ENCODE data around the gene PDIA5. TPM values are rescaled to one million over a fixed set of nuclear protein-coding genes. Genes with fewer than 3 reads are reported as not detected.

The PDIA5 gene
- polyA plus RNA-seq, 1 donor (not counting 4 experiments of a cell fraction or from before 2014, with no cell fraction given): 29.8 TPM

GRCh38 chr3:123093696-123094095 lies 26.9 kb downstream of the PDIA5 start:
- Histone ChIP-seq H3K9ac (ENCODE audit: control insufficient read depth, extremely low read depth, insufficient read depth, low read length) (no peak overlapping the region), H4K20me1 (ENCODE audit: control insufficient read depth, extremely low read depth, insufficient read depth, low read length) (peaks cover 13% of the 10 kb centered on the region), H2AFZ (ENCODE audit: control insufficient read depth, low read length) (no peak overlapping the region), H3K9me1 (ENCODE audit: control insufficient read depth, extremely low read depth, insufficient read depth, low read length) (no peaks in the 10 kb centered on the region), H3K4me1 (ENCODE audit: control insufficient read depth, extremely low read depth, insufficient read depth, low read length) (no peaks in the 10 kb centered on the region), H3K4me3 (ENCODE audit: control insufficient read depth in 2 of 3, extremely low read depth in 1 of 3, insufficient read depth in 2 of 3, low read depth in 1 of 3, low read length in 3 of 3) (no peak overlapping the region), H3K27ac (ENCODE audit: control insufficient read depth, insufficient read depth, low read length) (no peak overlapping the region), H3K79me2 (ENCODE audit: control insufficient read depth, insufficient read depth, low read length) (peaks cover 46% of the 10 kb centered on the region), H3K4me2 (ENCODE audit: control insufficient read depth, extremely low read depth, insufficient read depth, low read depth, low read length) (no peak overlapping the region), H3K9me3 (ENCODE audit: control insufficient read depth, low read depth, low read length) (no peaks in the 10 kb centered on the region), H3K36me3 (ENCODE audit: control insufficient read depth in 2 of 2, extremely low read depth in 1 of 2, insufficient read depth in 2 of 2, low read length in 2 of 2) (peaks cover 28 to 55% of the 10 kb centered on the region in 2 experiments), H3K27me3 (ENCODE audit: control insufficient read depth, extremely low read depth, insufficient read depth, low read length) (no peaks in the 10 kb centered on the region)
- dilution Hi-C loops (cut with MboI; ENCODE audit: extremely low pct_ligation_motif_present, low sequenced_read_pairs): no loop called here
- no peak for DNase-seq (ENCODE audit: low read depth, low spot score)
- TF ChIP-seq CTCF (optimal IDR thresholded peaks at IDR 0.05 in 1 of 3, IDR thresholded peaks at IDR 0.05 in 1 of 3, conservative IDR thresholded peaks at IDR 0.05 in 1 of 3; ENCODE audit: extremely low read depth in 1 of 3, insufficient read depth in 2 of 3, low read length in 3 of 3) (no peak), EZH2 (IDR thresholded peaks at IDR 0.05; ENCODE audit: low read length) (no peak)
- no peak for FAIRE-seq

GRCh38 chr3:123094516-123095313 lies 27.9 kb downstream of the PDIA5 start:
- DNase-seq (ENCODE audit: low read depth, low spot score) (no peak), FAIRE-seq (no peak)
- H3K4me1 ChIP-seq (ENCODE audit: control insufficient read depth, extremely low read depth, insufficient read depth, low read length): no peaks in the 10 kb centered on the region
- dilution Hi-C loops (cut with MboI; ENCODE audit: extremely low pct_ligation_motif_present, low sequenced_read_pairs): no loop called here
- H3K36me3 ChIP-seq (ENCODE audit: control insufficient read depth in 2 of 2, extremely low read depth in 1 of 2, insufficient read depth in 2 of 2, low read length in 2 of 2): peaks cover 27 to 55% of the 10 kb centered on the region in 2 experiments
- H3K27ac ChIP-seq (ENCODE audit: control insufficient read depth, insufficient read depth, low read length): no peak overlapping the region
- no peak overlapping the region for H3K4me3 ChIP-seq (ENCODE audit: control insufficient read depth in 2 of 3, extremely low read depth in 1 of 3, insufficient read depth in 2 of 3, low read depth in 1 of 3, low read length in 3 of 3)
- TF ChIP-seq CTCF (optimal IDR thresholded peaks at IDR 0.05 in 1 of 3, IDR thresholded peaks at IDR 0.05 in 1 of 3, conservative IDR thresholded peaks at IDR 0.05 in 1 of 3; ENCODE audit: extremely low read depth in 1 of 3, insufficient read depth in 2 of 3, low read length in 3 of 3): no peak
- no peak for TF ChIP-seq EZH2 (IDR thresholded peaks at IDR 0.05; ENCODE audit: low read length)
- H4K20me1 ChIP-seq (ENCODE audit: control insufficient read depth, extremely low read depth, insufficient read depth, low read length): peaks cover 13% of the 10 kb centered on the region
- H3K4me2 ChIP-seq (ENCODE audit: control insufficient read depth, extremely low read depth, insufficient read depth, low read depth, low read length): no peak overlapping the region
- no peaks in the 10 kb centered on the region for H3K9me3 ChIP-seq (ENCODE audit: control insufficient read depth, low read depth, low read length)
- peaks cover 37% of the 10 kb centered on the region for H3K79me2 ChIP-seq (ENCODE audit: control insufficient read depth, insufficient read depth, low read length)
- H3K9me1 ChIP-seq (ENCODE audit: control insufficient read depth, extremely low read depth, insufficient read depth, low read length): no peaks in the 10 kb centered on the region
- no peak overlapping the region for H2AFZ ChIP-seq (ENCODE audit: control insufficient read depth, low read length)
- no peaks in the 10 kb centered on the region for H3K27me3 ChIP-seq (ENCODE audit: control insufficient read depth, extremely low read depth, insufficient read depth, low read length)
- no peak overlapping the region for H3K9ac ChIP-seq (ENCODE audit: control insufficient read depth, extremely low read depth, insufficient read depth, low read length)

Measured in keratinocyte (primary cell).